Mesenchymal stem cell (in vitro differentiated cells and primary cell): Measurements from ENCODE around the gene CDH4.
"Not testable (repeated sequence)": the region's sequence is repeated elsewhere in the genome, so short reads cannot be mapped to it uniquely, and the experiment has no call there.

Source experiments
- DNase-seq: peaks from one replicate; pipeline ENCODE4 v3.0.0-alpha.2; 2013
- H2AFZ ChIP-seq: one replicate; pipeline ENCODE4 v1.6.1; 2013; ENCODE audit warnings: low read depth, mild to moderate bottlenecking, control low read depth, inconsistent platforms, low read length, moderate library complexity
- H2AK5ac ChIP-seq: 2 replicates; pipeline ENCODE4 v1.6.1; 2013; ENCODE audit warnings: low read length, moderate library complexity, mild to moderate bottlenecking, inconsistent platforms; ENCODE audit not compliant: severe bottlenecking
- H2BK120ac ChIP-seq: one replicate; pipeline ENCODE4 v1.6.1; 2013; ENCODE audit warnings: low read depth, mild to moderate bottlenecking, inconsistent platforms, low read length, moderate library complexity
- H2BK12ac ChIP-seq, 2 experiments: one replicate each; pipeline ENCODE4 v1.6.1; 2013; ENCODE audit warnings: inconsistent platforms in 2 of 2, low read length in 2 of 2, mild to moderate bottlenecking in 2 of 2, moderate library complexity in 2 of 2, control low read depth in 1 of 2
- H2BK15ac ChIP-seq: one replicate; pipeline ENCODE4 v1.6.1; 2013; ENCODE audit warnings: mild to moderate bottlenecking, low read depth, inconsistent platforms; ENCODE audit not compliant: poor library complexity, severe bottlenecking
- H2BK5ac ChIP-seq: 2 replicates; pipeline ENCODE4 v1.6.1; 2013; ENCODE audit warnings: low read depth, mild to moderate bottlenecking, low read length, control low read depth, inconsistent platforms; ENCODE audit not compliant: poor library complexity, severe bottlenecking
- H3K14ac ChIP-seq, 2 experiments: one replicate each; pipeline ENCODE4 v1.6.1; 2013; ENCODE audit warnings: inconsistent platforms in 2 of 2, low read length in 2 of 2, control low read depth in 1 of 2, mild to moderate bottlenecking in 1 of 2, moderate library complexity in 1 of 2
- H3K18ac ChIP-seq, 2 experiments: one replicate each; pipeline ENCODE4 v1.6.1; 2013; ENCODE audit warnings: inconsistent platforms in 2 of 2, low read length in 2 of 2, control low read depth in 1 of 2, low read depth in 1 of 2, mild to moderate bottlenecking in 1 of 2
- H3K23ac ChIP-seq, 2 experiments: one replicate each; pipeline ENCODE4 v1.6.1; 2013; ENCODE audit warnings: inconsistent platforms in 2 of 2, low read length in 2 of 2, mild to moderate bottlenecking in 2 of 2, moderate library complexity in 2 of 2, control low read depth in 1 of 2
- H3K27ac ChIP-seq: 2 replicates; pipeline ENCODE4 v1.5.1; 2013; ENCODE audit warnings: mild to moderate bottlenecking, moderate library complexity, low read length, control low read depth, inconsistent platforms; ENCODE audit not compliant: poor library complexity, severe bottlenecking
- H3K27me3 ChIP-seq, 2 experiments: 2 replicates each; pipeline versions ENCODE4 v1.6.1 to v1.7.0; 2013; ENCODE audit warnings: low read length in 2 of 2, mild to moderate bottlenecking in 2 of 2, moderate library complexity in 2 of 2, control low read depth in 1 of 2, inconsistent platforms in 1 of 2; ENCODE audit not compliant: control insufficient read depth in 1 of 2, insufficient read depth in 1 of 2
- H3K36me3 ChIP-seq, 2 experiments: 2 replicates each; pipeline versions ENCODE4 v1.6.1 to v1.7.0; 2013; ENCODE audit warnings: low read length in 2 of 2, control low read depth in 1 of 2, inconsistent platforms in 1 of 2, low read depth in 1 of 2, mild to moderate bottlenecking in 1 of 2; ENCODE audit not compliant: insufficient read depth in 2 of 2, control insufficient read depth in 1 of 2
- H3K4ac ChIP-seq, 2 experiments: one replicate each; pipeline ENCODE4 v1.6.1; 2013; ENCODE audit warnings: inconsistent platforms in 2 of 2, low read length in 2 of 2, mild to moderate bottlenecking in 2 of 2, moderate library complexity in 2 of 2, control low read depth in 1 of 2, low read depth in 1 of 2
- H3K4me1 ChIP-seq: 2 replicates; pipeline ENCODE4 v1.6.1; 2013; ENCODE audit warnings: low read depth, low read length, control low read depth; ENCODE audit not compliant: control insufficient read depth, insufficient read depth
- H3K4me2 ChIP-seq: 2 replicates; pipeline ENCODE4 v1.6.1; 2013; ENCODE audit warnings: low read length, mild to moderate bottlenecking, inconsistent platforms; ENCODE audit not compliant: poor library complexity, severe bottlenecking
- H3K4me3 ChIP-seq, 2 experiments: 2 replicates each; pipeline versions ENCODE4 v1.5.1 to v1.7.0; 2013; ENCODE audit warnings: low read length in 2 of 2, mild to moderate bottlenecking in 2 of 2, control low read depth in 1 of 2, low read depth in 1 of 2; ENCODE audit not compliant: insufficient read depth in 1 of 2
- H3K79me1 ChIP-seq: replicated peaks from 2 replicates; pipeline ENCODE4 v1.6.1; 2013; ENCODE audit warnings: mild to moderate bottlenecking, control low read depth, low read length, inconsistent platforms; ENCODE audit not compliant: poor library complexity, severe bottlenecking
- H3K9ac ChIP-seq: 2 replicates; pipeline ENCODE4 v1.7.0; 2013; ENCODE audit warnings: mild to moderate bottlenecking, low read length, moderate library complexity
- H3K9me3 ChIP-seq: 2 replicates; pipeline ENCODE4 v1.7.0; 2013; ENCODE audit warnings: mild to moderate bottlenecking, low read length; ENCODE audit not compliant: control insufficient read depth
- H4K8ac ChIP-seq: one replicate; pipeline ENCODE4 v1.6.1; 2013; ENCODE audit warnings: inconsistent platforms, mild to moderate bottlenecking, low read length, moderate library complexity
- H4K91ac ChIP-seq: one replicate; pipeline ENCODE4 v1.6.1; 2013; ENCODE audit warnings: mild to moderate bottlenecking, low read length, inconsistent platforms
- WGBS: methylation state at CpG from one replicate; pipeline ENCODE4 v1.1.7; 2013; ENCODE audit warnings: mixed read lengths; 5-methylcytosine and 5-hydroxymethylcytosine counted together

CDH4 gene

GRCh38 chr20:61969806-61970205, 717.7 kb downstream of the CDH4 start:
- WGBS: 90% methylated on average over 27 of the region's 27 CpGs
- Histone ChIP-seq H2BK120ac (no peak overlapping the region), H3K79me1 (peaks cover 3% of the 10 kb centered on the region), H2AK5ac (no peak overlapping the region), H3K4ac (no peak overlapping the region), H3K9ac (no peak overlapping the region), H3K9me3 (no peaks in the 10 kb centered on the region), H3K14ac (no peak overlapping the region), H3K27me3 (peaks cover 19 to 24% of the 10 kb centered on the region in 2 experiments), H3K27ac (no peak overlapping the region), H3K4me1 (no peaks in the 10 kb centered on the region), H3K18ac (no peak overlapping the region), H2AFZ (no peak overlapping the region), H2BK5ac (no peak overlapping the region), H3K36me3 (peaks cover 23 to 32% of the 10 kb centered on the region in 2 experiments), H4K8ac (no peak overlapping the region), H3K23ac (no peak overlapping the region), H3K4me2 (no peak overlapping the region), H4K91ac (no peak overlapping the region), H3K4me3 (no peak overlapping the region), H2BK15ac (no peak overlapping the region), H2BK12ac (no peak overlapping the region)
- no peak for DNase-seq

DNA sequence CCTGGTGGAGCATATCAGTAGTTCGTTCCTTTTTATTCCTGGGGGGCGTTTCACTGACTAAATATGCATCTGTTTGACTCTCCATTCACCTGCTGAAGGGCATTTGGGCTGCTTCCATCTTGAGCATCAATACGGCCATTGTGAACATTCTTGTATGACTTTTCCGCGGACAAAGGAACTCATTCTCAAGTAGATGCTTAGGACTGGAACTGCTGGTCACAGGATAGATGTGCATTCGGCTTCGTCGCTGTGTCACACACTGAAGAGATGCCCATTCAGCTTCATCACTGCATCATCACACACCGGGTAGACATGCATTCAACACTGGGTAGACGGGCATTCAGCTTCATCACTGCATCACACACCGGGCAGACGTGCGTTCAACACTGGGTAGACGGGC, 718.3 kb downstream of the CDH4 start:
- H3K4ac ChIP-seq: no peak overlapping the region
- no peak overlapping the region for H2BK12ac ChIP-seq
- no peak overlapping the region for H2AFZ ChIP-seq
- peaks cover 14 to 18% of the 10 kb centered on the region in 2 experiments for H3K27me3 ChIP-seq
- H4K8ac ChIP-seq: no peak overlapping the region
- H3K36me3 ChIP-seq: peaks cover 28 to 32% of the 10 kb centered on the region in 2 experiments
- H2BK120ac ChIP-seq: no peak overlapping the region
- no peak overlapping the region for H3K9ac ChIP-seq
- no peaks in the 10 kb centered on the region for H3K4me1 ChIP-seq
- no peak overlapping the region for H2AK5ac ChIP-seq
- peaks cover 3% of the 10 kb centered on the region for H3K79me1 ChIP-seq
- no peak overlapping the region for H4K91ac ChIP-seq
- H3K9me3 ChIP-seq: no peaks in the 10 kb centered on the region
- H3K23ac ChIP-seq: no peak overlapping the region
- WGBS: 98% methylated on average over 11 of the region's 14 CpGs
- H2BK5ac ChIP-seq: no peak overlapping the region
- H2BK15ac ChIP-seq: no peak overlapping the region
- no peak for DNase-seq
- H3K4me2 ChIP-seq: no peak overlapping the region
- no peak overlapping the region for H3K27ac ChIP-seq
- H3K18ac ChIP-seq: no peak overlapping the region
- no peak overlapping the region for H3K14ac ChIP-seq
- no peak overlapping the region for H3K4me3 ChIP-seq

GRCh38 chr20:61971595-61971994, 719.5 kb downstream of the CDH4 start:
- H2AFZ ChIP-seq, H3K27ac ChIP-seq, H3K4me1 ChIP-seq, H2BK15ac ChIP-seq, H3K4me3 ChIP-seq, H3K9me3 ChIP-seq, H3K18ac ChIP-seq, H2BK120ac ChIP-seq, H2BK12ac ChIP-seq, H3K9ac ChIP-seq, H3K23ac ChIP-seq, H3K27me3 ChIP-seq, H3K79me1 ChIP-seq, H3K4me2 ChIP-seq, H3K4ac ChIP-seq, H3K14ac ChIP-seq, H2BK5ac ChIP-seq, H4K91ac ChIP-seq, DNase-seq, H2AK5ac ChIP-seq, H4K8ac ChIP-seq: not testable (repeated sequence)
- peaks cover 32 to 37% of the 10 kb centered on the region in 2 experiments for H3K36me3 ChIP-seq
- 90% methylated on average over 10 of the region's 13 CpGs for WGBS

DNA sequence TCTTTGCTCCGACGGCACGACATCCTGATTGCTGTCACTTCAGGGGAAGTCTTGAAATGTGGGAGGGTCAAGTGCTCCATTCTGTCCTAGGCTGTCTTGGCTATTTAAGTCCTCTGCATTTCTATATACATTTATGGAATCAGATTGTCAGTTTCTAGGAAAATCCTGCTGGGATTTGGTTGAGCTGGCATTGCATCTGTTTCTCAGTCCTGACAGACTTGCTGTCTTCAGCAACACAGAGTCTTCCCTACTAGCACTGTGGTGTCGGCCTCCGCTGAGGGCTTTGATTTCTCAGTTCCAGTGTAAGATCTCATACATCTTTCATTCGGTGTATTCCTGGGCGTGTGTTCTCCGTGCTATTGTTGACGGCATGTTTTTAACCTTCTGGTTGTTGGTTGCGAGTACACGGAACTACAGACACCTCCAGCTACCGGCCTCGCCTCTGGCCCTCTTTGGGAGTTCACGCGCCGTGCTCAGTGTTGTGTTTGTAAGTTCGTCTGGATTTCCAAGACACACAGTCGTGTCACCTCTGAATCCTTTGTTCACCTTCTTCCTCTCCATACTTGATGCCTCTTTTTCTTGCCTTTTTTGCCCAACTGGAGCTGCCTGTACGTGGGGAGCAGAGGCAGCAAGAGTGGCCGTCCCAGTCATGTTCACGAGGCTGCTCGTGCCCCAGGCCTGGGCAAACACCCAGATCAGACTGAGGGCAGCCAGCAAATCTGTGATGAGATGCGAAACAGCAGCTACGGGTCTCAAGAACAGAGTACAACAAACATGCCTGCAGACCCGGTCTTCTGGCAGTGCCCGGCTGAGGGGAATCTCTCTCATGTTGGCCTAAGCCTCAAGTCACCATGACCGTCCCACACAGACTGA, 720.8 kb downstream of the CDH4 start:
- Histone ChIP-seq H3K23ac (no peak overlapping the region), H3K27me3 (peaks cover 0 to 4% of the 10 kb centered on the region in 2 experiments), H3K14ac (no peak overlapping the region), H2BK12ac (no peak overlapping the region), H4K91ac (no peak overlapping the region), H2AFZ (no peak overlapping the region), H2BK5ac (no peak overlapping the region), H3K4ac (no peak overlapping the region), H3K4me1 (no peaks in the 10 kb centered on the region), H3K4me3 (no peak overlapping the region), H2BK120ac (no peak overlapping the region), H3K18ac (no peak overlapping the region), H3K4me2 (no peak overlapping the region), H3K36me3 (peaks cover 32 to 43% of the 10 kb centered on the region in 2 experiments), H3K79me1 (peaks cover 8% of the 10 kb centered on the region), H2BK15ac (no peak overlapping the region), H3K9me3 (no peaks in the 10 kb centered on the region), H3K27ac (no peak overlapping the region), H3K9ac (no peak overlapping the region), H4K8ac (no peak overlapping the region), H2AK5ac (no peak overlapping the region)
- WGBS: 94% methylated on average over 27 of the region's 27 CpGs
- no peak for DNase-seq
